ENCODE results near the gene OR6J1.
"Not testable (repeated sequence)": the region's sequence is repeated elsewhere in the genome, so short reads cannot be mapped to it uniquely, and the experiment has no call there.

Gene OR6J1

GRCh38 chr14:22644305-22644635 lies at the start of gene OR6J1:
TSS of gene OR6J1 (minus strand) at chr14:22644352. CDS start at chr14:22634811, 9,541 bp downstream.
- in situ Hi-C loops (cut with MboI; ENCODE audit: low sequenced_read_pairs) = no loop called here

- in situ Hi-C loops (cut with MboI; ENCODE audit: low sequenced_read_pairs) = no loop called here
Observed at GRCh38 chr14:22692194-22692593, 48.0 kb upstream of the OR6J1 start.

DNA sequence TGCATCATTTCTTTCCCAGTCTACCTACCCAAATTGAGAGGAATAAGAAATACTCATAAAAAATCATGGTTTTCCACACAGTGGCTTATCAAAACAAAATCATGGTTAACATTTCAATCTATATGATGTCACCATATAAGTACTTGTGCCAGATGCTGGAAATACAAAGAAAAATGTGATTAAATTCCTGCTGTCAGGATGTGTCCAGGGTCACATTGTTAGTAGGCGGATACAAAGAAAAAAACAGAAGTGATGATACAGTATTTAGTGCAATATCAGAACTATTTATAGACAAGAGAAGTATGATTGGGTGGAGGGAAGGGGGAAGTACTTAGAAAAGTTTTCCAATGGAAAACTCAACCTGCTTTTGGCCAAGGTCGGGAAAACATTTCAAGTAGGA lies 47.0 kb upstream of the OR6J1 start:
- in situ Hi-C loops (cut with MboI; ENCODE audit: low sequenced_read_pairs) = no loop called here

- in situ Hi-C loops (cut with MboI; ENCODE audit: low sequenced_read_pairs) = no loop called here
Observed at GRCh38 chr14:22689199-22689598, 45.0 kb upstream of the OR6J1 start.

DNA sequence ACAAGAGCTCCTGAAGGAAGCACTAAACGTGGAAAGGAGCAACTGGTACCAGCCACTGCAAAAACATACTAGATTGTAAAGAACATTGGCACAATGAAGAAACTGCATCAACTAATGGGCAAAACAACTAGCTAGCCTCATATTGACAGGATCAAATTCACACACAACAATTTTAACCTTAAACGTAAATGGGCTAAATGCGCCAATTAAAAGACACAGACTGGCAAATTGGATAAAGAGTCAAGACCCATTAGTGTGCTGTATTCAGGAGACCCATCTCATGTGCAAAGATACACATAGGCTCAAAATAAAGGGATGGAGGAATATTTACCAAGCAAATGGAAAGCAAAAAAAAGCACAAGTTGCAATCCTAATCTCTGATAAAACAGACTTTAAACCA lies 43.8 kb upstream of the OR6J1 start:
- in situ Hi-C loops (cut with MboI; ENCODE audit: low sequenced_read_pairs) = not testable (repeated sequence)

DNA sequence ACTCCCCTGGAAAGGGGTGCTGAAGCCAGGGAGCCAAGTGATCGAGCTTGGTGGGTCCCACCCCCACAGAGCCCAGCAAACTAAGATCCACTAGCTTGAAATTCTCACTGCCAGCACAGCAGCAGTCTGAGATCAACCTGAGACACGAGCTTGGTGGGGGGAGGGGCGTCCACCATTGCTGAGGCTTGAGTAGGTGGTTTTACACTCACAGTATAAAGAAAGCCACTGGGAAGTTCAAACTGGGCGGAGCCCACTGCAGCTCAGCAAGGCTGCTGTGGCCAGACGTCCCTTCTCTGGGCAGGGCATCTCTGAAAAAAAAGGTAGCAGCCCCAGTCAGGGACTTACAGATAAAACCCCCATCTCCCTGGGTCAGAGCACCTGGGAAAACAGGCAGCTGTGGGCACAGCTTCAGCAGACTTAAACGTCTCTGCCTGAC lies 42.0 kb upstream of the OR6J1 start:
- in situ Hi-C loops (cut with MboI; ENCODE audit: low sequenced_read_pairs) = not testable (repeated sequence)

DNA sequence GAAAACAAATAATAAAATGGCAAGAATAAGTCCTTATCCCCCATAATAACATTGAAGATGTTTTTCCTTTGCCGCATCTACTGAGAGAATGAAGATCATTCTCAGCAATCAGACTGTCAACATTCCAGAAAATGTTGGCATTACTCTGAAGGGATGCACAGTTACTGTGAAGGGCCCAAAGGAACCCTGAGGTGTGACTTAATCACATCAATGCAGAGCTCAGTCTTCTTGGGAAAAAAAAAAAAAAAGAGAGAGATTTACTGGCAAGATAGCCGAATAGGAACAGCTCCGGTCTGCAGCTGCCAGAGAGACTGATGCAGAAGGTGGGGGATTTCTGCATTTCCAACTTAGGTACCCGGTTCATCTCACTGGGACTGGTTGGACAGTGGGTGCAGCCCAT lies 41.3 kb upstream of the OR6J1 start:
- in situ Hi-C loops (cut with MboI; ENCODE audit: low sequenced_read_pairs) = no loop called here

DNA sequence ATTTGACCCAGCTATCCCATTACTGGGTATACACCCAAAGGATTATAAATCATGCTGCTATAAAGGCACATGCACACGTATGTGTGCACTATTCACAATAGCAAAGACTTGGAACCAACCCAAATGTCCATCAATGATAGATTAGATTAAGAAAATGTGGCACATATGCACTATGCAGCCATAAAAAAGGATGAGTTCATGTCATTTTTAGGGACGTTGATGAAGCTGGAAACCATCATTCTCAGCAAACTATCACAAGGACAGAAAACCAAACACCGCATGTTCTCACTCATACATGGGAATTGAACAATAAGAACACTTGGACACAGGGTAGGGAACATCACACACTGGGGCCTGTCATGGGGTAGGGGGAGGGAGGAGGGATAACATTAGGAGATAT lies 39.3 kb upstream of the OR6J1 start:
- in situ Hi-C loops (cut with MboI; ENCODE audit: low sequenced_read_pairs) = not testable (repeated sequence)

DNA sequence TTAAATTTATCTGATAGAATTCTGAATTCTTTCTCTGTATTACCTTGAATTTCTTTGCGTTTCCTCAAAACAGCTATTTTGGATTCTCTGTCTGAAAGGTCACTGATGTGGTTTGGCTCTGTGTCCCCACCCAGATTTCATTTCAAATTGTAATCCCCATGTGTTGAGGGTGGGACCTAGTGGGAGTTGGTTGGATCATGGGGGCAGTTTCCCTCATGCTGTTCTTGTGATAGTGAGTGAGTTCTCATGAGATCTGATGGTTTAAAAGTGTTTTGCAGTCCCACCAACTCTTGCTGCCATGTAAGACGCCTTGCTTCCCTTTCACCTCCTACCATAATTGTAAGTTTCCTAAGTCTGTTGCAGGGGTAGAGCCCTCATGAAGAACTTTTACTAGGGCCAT lies 34.1 kb upstream of the OR6J1 start:
- in situ Hi-C loops (cut with MboI; ENCODE audit: low sequenced_read_pairs) = no loop called here

DNA sequence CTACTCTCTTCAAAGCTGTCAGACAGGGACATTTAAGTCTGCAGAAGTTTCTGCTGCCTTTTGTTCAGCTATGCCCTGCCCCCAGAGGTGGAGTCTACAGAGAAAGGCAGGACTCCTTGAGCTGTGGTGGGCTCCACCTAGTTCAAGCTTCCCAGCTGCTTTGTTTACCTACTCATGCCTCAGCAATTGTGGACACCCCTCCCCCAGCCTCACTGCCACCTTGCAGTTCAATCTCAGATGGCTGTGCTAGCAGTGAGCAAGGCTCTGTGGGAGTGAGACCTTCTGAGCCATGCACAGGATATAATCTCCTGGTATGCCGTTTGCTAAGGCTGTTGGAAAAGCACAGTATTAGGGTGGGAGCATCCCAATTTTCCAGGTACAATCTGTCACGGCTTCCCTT lies 33.4 kb upstream of the OR6J1 start:
- in situ Hi-C loops (cut with MboI; ENCODE audit: low sequenced_read_pairs) = not testable (repeated sequence)

DNA sequence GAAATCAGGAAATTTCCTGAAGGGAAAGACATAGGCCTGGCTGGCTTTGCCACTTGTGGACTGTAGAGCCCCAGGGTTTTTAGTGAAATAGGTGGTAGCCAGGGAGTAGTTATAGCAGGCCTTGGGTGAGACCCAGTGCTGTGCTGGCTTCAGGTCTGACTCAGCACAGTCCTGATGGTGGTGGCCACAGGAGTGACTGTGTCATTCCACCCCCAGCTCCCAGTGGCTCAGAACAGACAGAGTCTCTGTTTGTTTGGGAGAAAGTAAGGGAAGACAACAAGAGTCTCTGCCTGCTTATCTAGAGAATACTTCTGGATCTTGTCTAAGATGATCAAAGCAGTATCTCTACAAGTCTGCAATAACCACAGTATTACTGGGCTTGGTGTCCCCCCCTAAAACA lies 27.5 kb upstream of the OR6J1 start:
- in situ Hi-C loops (cut with MboI; ENCODE audit: low sequenced_read_pairs) = no loop called here

GRCh38 chr14:22668863-22669262 lies 24.7 kb upstream of the OR6J1 start:
- in situ Hi-C loops (cut with MboI; ENCODE audit: low sequenced_read_pairs) = no loop called here

DNA sequence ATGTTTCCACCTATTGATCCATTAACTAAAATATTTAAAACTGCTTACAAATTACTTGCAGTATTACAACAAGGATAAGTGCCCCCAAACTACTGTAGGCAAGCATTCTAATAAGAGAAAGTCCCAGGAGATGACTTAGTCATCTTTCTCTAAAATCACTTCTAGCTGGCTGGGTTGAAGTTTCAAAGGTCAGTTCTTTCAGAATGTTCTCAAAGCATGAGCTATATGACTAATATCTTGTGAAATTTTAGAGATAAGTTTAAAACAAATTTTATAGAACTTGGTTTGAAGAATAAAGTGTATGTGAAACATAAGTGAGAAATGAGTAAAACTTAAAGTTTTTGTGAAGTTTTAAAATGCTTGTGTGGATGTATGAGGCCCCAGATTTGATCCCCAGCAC lies 24.3 kb upstream of the OR6J1 start:
- in situ Hi-C loops (cut with MboI; ENCODE audit: low sequenced_read_pairs) = no loop called here

GRCh38 chr14:22667881-22668280 lies 23.7 kb upstream of the OR6J1 start:
- in situ Hi-C loops (cut with MboI; ENCODE audit: low sequenced_read_pairs) = no loop called here

DNA sequence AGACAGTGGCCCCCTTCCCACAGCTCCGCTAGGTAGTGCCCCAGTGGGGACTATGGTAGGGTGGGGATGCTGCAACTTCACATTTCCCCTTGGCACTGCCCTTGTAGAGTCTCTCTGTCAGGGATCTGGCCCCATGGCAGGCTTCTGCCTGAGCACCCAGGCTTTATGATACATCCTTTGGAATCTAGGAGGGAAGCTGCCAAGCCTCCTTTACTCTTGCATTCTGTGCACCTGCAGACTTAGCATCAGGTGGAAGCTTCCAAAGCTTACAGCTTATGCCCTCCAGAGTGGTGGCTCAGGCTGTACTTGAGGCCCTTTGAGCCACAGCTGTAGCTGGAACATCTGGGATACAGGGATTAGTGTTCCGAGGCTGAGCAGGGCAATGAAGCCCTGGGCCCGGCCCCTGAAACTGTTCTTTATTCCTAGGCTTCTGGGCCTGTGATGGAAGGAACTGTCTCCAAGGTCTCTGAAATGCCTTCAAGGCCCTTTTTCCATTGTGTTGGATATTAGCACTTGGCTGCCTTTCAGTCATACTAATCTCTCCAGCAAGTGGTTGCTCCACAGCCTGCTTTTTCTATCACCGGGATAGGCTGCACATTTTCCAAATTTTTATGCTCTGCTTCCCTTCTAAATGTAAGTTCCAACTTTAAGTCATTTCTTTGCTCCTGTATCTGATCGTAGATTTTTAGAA lies 22.2 kb upstream of the OR6J1 start:
- in situ Hi-C loops (cut with MboI; ENCODE audit: low sequenced_read_pairs) = no loop called here

GRCh38 chr14:22664261-22664660 lies 20.1 kb upstream of the OR6J1 start:
- in situ Hi-C loops (cut with MboI; ENCODE audit: low sequenced_read_pairs) = no loop called here

DNA sequence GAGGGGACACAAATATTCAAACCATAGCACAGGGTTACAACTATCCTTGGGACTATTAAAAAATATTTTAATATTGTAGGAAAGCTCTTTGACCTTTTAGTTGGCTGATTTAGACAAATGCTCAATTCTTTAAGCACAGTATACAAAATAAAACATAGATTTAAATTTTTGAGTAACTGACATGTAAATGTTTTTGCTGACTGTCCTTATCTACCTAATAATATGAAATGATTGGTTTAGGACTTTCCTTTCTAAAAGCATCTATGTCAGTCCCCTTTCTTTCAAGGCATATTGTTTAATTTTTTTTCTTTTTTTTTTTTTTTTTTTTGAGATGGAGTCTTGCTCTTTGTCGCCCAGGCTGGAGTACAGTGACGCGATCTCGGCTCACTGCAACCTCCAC lies 16.5 kb upstream of the OR6J1 start:
- in situ Hi-C loops (cut with MboI; ENCODE audit: low sequenced_read_pairs) = no loop called here

DNA sequence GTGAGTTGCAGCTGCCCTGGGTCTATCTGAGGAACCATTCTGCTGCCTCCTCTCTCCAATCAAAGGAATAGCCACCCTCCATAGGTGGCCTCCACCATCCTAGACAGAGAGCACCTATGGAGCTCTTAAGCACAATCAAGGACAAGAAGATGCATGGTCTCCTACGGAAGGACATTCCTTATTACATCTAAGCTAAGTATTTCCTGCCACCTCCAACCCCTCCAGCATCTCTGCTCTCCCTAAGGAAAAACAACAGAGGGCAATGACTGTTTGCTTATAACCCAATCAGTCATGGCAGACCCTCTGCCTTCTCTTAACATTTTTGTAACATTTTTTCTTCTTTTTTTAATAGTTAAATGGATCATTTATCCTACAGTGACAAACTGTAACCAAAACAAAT lies 14.8 kb upstream of the OR6J1 start:
- in situ Hi-C loops (cut with MboI; ENCODE audit: low sequenced_read_pairs) = no loop called here

- in situ Hi-C loops (cut with MboI; ENCODE audit: low sequenced_read_pairs) = no loop called here
Observed at GRCh38 chr14:22657861-22658260, 13.7 kb upstream of the OR6J1 start.

GRCh38 chr14:22656945-22657731 lies 13.0 kb upstream of the OR6J1 start:
- in situ Hi-C loops (cut with MboI; ENCODE audit: low sequenced_read_pairs) = no loop called here

GRCh38 chr14:22656226-22656625 lies 12.1 kb upstream of the OR6J1 start:
- in situ Hi-C loops (cut with MboI; ENCODE audit: low sequenced_read_pairs) = no loop called here

GRCh38 chr14:22653012-22653621 lies 9.0 kb upstream of the OR6J1 start:
- in situ Hi-C loops (cut with MboI; ENCODE audit: low sequenced_read_pairs) = no loop called here
